GM19328 (cell line): ENCODE measurements around the gene KCNQ1.

Experiments used
- ATAC-seq: cut with Tn5 transposase; IDR thresholded peaks from one replicate; pipeline ENCODE4 v1.9.1; 2021; ENCODE audit warnings: mild to moderate bottlenecking, moderate library complexity; ENCODE audit not compliant: unreplicated experiment

KCNQ1 gene

DNA sequence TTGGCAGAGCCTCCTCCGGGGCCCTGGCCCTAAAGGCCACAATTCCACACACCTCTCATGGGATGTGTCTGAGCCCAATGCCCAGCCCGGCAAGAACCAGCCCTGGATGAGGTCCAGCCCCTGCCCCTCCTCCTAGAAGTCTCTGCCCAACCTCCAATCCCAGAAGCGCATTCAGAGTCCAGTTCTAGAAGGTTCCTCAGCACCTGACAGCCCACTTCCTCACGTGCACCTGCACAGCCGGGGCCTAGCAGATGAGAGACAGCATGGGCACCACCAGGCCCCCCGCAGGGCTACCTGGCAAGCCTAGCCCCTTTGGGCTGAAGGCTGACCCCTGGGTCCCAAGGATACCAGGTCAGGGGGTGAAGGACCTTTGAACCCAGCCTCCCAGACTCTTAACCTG, 452.2 kb downstream of the KCNQ1 start:
- ATAC-seq: no peak

GRCh38 chr11:2898366-2899079, 453.7 kb downstream of the KCNQ1 start:
- no peak for ATAC-seq
